Liver (tissue), 3 donors: ENCODE data around the gene TCEA2.

Source experiments
- HNF4A ChIP-seq, 2 donors: conservative IDR thresholded peaks; 2 replicates each; pipeline ENCODE4 v1.6.1; 2016; ENCODE audit warnings: antibody characterized with exemption in 2 of 2, mild to moderate bottlenecking in 2 of 2
- NR2F2 ChIP-seq: IDR thresholded peaks from 2 replicates; pipeline ENCODE4 v1.6.1; 2016; ENCODE audit warnings: antibody characterized with exemption
- TAF1 ChIP-seq: conservative IDR thresholded peaks from 2 replicates; pipeline ENCODE4 v1.6.1; 2016; ENCODE audit warnings: antibody characterized with exemption, mild to moderate bottlenecking
- YY1 ChIP-seq: IDR thresholded peaks from 2 replicates; pipeline ENCODE4 v1.6.1; 2016; ENCODE audit warnings: antibody characterized with exemption, mild to moderate bottlenecking
- TF ChIP-seq, protein P1 (sequence below): fragments of 150-350 bp; IDR thresholded peaks from 2 replicates; pipeline ENCODE4 v1.5.1; 2017; ENCODE audit warnings: improper control_type of control experiment, low read depth, low read length; ENCODE audit not compliant: missing input control
- TF ChIP-seq, protein P2 (sequence below): IDR thresholded peaks from 2 replicates; pipeline ENCODE4 v1.6.1; 2016; ENCODE audit warnings: antibody characterized with exemption
- TF ChIP-seq, protein P3 (sequence below): IDR thresholded peaks from 2 replicates; pipeline ENCODE4 v1.6.1; 2016; ENCODE audit warnings: antibody characterized with exemption
- TF ChIP-seq, protein P4 (sequence below): IDR thresholded peaks from 2 replicates; pipeline ENCODE4 v1.6.1; 2016; ENCODE audit warnings: antibody characterized with exemption, mild to moderate bottlenecking
- donor health status: healthy.
- donor health status: healthy.

DNA sequence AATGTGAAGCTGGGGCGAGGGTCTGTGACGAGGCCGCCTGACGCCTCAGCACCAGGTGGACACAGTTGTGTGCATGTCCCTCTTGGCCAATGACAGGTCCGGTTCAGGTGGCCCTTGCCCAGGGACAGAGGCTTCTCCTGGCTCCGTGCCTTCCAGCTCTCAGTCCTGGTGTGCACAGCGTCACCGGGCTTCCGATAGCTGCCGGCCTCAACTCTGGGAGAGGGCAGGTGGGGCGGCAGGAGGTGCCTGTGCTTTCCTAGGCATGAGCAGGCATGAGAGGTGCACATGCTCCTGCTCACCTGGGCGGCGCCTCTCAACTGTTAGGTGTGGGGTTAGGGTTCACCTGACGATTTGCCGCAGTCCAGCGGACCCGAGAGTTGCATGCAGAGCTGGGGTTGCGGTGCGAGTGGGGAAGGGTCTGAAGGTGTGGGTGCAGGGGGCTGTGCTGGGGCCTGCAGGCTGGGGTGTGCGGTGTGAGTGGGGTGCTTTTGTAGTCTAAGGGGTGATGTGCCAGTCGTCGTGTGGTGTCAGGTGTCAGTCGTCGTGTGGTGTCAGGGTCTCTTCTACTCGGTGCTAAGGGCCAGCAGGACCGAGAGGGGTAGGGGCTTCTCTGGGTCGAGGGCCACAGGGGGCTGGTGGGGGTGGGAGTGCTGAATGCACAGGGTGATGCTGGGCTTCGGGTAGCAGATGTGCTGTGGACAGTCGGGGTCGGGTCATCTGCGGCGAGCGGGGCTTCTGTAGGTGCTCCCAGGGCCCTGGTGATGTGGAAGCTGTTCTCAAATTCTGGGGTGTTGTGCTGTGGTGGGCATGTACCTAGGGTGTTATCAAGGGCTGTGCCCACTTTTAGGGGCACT lies 9.8 kb upstream of the TCEA2 start:
- TF ChIP-seq TAF1 (no peak), HNF4A (conservative IDR thresholded peaks at IDR 0.05) (no peak), NR2F2 (no peak), YY1 (no peak)
- TF ChIP-seq, protein P1, sequence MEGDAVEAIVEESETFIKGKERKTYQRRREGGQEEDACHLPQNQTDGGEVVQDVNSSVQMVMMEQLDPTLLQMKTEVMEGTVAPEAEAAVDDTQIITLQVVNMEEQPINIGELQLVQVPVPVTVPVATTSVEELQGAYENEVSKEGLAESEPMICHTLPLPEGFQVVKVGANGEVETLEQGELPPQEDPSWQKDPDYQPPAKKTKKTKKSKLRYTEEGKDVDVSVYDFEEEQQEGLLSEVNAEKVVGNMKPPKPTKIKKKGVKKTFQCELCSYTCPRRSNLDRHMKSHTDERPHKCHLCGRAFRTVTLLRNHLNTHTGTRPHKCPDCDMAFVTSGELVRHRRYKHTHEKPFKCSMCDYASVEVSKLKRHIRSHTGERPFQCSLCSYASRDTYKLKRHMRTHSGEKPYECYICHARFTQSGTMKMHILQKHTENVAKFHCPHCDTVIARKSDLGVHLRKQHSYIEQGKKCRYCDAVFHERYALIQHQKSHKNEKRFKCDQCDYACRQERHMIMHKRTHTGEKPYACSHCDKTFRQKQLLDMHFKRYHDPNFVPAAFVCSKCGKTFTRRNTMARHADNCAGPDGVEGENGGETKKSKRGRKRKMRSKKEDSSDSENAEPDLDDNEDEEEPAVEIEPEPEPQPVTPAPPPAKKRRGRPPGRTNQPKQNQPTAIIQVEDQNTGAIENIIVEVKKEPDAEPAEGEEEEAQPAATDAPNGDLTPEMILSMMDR: no peak
- TF ChIP-seq, protein P2, sequence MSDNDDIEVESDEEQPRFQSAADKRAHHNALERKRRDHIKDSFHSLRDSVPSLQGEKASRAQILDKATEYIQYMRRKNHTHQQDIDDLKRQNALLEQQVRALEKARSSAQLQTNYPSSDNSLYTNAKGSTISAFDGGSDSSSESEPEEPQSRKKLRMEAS: no peak
- TF ChIP-seq, protein P3, sequence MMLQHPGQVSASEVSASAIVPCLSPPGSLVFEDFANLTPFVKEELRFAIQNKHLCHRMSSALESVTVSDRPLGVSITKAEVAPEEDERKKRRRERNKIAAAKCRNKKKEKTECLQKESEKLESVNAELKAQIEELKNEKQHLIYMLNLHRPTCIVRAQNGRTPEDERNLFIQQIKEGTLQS: no peak
- TF ChIP-seq, protein P4, sequence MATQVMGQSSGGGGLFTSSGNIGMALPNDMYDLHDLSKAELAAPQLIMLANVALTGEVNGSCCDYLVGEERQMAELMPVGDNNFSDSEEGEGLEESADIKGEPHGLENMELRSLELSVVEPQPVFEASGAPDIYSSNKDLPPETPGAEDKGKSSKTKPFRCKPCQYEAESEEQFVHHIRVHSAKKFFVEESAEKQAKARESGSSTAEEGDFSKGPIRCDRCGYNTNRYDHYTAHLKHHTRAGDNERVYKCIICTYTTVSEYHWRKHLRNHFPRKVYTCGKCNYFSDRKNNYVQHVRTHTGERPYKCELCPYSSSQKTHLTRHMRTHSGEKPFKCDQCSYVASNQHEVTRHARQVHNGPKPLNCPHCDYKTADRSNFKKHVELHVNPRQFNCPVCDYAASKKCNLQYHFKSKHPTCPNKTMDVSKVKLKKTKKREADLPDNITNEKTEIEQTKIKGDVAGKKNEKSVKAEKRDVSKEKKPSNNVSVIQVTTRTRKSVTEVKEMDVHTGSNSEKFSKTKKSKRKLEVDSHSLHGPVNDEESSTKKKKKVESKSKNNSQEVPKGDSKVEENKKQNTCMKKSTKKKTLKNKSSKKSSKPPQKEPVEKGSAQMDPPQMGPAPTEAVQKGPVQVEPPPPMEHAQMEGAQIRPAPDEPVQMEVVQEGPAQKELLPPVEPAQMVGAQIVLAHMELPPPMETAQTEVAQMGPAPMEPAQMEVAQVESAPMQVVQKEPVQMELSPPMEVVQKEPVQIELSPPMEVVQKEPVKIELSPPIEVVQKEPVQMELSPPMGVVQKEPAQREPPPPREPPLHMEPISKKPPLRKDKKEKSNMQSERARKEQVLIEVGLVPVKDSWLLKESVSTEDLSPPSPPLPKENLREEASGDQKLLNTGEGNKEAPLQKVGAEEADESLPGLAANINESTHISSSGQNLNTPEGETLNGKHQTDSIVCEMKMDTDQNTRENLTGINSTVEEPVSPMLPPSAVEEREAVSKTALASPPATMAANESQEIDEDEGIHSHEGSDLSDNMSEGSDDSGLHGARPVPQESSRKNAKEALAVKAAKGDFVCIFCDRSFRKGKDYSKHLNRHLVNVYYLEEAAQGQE: no peak
